GM10266 (cell line): ENCODE results near the gene MRPL14.

Source experiments
- DNase-seq: peaks from one replicate; pipeline ENCODE4 v3.0.0; 2012; ENCODE audit errors: extremely low spot score
- TF ChIP-seq, protein P1 (sequence below): IDR thresholded peaks from 2 replicates; pipeline ENCODE4 v1.5.1; 2012; ENCODE audit warnings: mild to moderate bottlenecking, low read depth; ENCODE audit not compliant: control insufficient read depth, insufficient read depth; ENCODE audit errors: missing control alignments

The MRPL14 gene

DNA sequence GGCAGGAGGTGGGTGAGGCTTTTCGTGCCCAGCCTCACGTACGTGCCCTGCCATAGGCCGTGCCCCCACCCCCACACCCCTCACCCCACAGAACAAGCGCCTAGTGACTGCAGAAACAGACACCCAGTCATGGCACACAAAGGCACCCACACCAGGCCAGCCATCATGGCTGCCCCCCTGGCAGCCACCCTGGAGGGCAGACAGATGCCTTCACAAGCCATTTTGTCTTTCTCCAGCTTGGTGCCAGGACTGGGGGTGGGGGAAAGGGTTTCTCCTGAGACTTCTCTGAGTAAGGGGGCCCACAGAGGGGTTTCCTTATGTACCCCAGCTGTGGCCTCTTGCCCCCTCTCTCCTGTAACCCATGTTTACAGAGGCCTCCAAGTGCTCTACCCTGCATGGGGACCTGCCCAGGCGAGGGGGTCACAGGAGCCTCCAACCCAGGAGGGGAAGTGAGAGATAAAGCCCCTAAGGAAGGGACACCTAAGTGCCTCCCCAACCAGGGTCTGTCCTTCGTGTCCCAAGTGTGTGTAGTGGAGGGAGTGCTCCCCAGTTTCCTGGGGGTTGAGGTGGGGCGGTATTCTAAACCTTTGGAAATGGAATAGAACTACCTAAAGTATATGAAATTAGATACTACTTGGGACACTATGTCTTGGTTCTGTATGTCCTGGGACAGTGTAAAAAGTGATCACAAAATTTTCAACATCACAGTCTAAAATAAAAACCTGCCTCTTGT lies 49.9 kb downstream of the MRPL14 start:
- DNase-seq = no peak
- TF ChIP-seq, protein P1, sequence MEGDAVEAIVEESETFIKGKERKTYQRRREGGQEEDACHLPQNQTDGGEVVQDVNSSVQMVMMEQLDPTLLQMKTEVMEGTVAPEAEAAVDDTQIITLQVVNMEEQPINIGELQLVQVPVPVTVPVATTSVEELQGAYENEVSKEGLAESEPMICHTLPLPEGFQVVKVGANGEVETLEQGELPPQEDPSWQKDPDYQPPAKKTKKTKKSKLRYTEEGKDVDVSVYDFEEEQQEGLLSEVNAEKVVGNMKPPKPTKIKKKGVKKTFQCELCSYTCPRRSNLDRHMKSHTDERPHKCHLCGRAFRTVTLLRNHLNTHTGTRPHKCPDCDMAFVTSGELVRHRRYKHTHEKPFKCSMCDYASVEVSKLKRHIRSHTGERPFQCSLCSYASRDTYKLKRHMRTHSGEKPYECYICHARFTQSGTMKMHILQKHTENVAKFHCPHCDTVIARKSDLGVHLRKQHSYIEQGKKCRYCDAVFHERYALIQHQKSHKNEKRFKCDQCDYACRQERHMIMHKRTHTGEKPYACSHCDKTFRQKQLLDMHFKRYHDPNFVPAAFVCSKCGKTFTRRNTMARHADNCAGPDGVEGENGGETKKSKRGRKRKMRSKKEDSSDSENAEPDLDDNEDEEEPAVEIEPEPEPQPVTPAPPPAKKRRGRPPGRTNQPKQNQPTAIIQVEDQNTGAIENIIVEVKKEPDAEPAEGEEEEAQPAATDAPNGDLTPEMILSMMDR = no peak

DNA sequence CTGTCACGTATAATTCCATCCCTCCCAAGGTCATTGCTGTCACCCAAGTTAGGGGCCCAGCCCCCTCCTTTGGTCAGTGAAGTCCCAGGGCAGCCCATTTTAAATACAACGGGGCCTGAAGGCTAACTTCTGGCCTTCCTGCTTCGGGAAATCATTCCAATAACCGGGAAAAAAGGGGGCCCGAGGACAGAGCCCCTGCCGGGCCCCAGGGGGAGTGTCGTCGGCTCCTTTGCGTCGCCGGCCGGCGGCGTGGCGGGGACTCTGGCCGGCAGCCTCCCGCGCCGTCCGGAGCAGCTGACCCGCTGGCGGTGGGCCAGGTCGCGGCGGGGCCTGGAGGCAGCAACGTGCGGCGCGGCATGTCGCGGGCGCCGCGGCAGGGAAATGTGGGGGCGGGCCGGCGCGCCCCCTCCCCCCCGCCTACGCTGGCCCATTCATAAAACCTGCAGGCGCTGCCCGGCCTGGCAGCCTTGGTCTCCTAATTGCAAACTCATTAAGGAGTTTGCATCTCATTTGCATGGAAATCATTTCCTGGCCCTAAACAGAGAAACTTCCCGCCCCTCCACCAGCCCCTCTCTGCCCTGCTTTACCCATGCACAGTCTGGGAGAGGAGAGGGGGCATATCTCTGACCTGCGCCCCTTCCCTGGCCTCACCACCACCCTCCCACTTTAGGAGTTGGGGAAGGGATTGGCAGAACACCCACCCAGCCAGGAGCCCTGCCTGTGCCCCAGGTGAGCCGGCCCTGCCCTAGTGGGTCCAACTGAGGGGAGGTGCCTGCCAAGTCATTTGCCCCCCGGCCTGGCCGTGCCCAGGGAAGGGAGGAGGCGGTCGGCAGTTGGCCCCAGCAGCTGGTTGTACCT lies 50.7 kb downstream of the MRPL14 start:
- TF ChIP-seq, protein P1 = no peak
- peak; percentile 74 for DNase-seq

GRCh38 chr6:44075647-44076355 lies 51.5 kb downstream of the MRPL14 start:
- DNase-seq = no peak
- TF ChIP-seq, protein P1 = no peak

- TF ChIP-seq, protein P1 = no peak
- DNase-seq = no peak
These were observed 52.2 kb downstream of the MRPL14 start for GRCh38 chr6:44074813-44075646.

DNA sequence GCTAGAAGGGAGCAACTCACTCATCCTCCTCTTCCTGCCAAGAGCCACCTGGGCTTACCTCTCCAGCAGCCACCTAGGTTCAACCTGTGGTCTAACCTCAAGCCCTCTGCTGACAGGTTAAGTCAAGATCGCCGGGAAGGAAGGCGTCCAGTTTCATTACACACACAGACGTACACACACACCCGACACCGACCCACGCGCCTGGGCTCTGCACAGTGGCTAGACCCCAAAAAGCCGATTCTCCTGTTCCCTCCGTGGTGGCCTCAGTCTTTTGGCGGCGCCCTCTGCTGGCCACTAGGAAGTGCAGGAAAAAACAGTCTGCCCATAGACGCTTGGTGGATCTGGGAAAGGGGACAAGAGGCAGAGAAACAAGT lies 52.8 kb downstream of the MRPL14 start:
- TF ChIP-seq, protein P1 = peak; percentile 94
- peak; percentile 91 for DNase-seq

GRCh38 chr6:44073612-44074438 lies 53.4 kb downstream of the MRPL14 start:
- TF ChIP-seq, protein P1 = peak; percentile 10

More at GRCh38 chr6:44073612-44074438, 53.4 kb downstream of the MRPL14 start:
- peak; percentile 45 for DNase-seq
